NOMO-1 treated with dmso at 0.1 percent for 144 hours (cell line): ENCODE measurements around the gene PARN.

ENCODE experiments used
- DNase-seq: peaks from one replicate; lab custom pipeline; 2025; ENCODE audit not compliant: unreplicated experiment; lab: John Stamatoyannopoulos, UW

The PARN gene

GRCh38 chr16:14501331-14502255, 128.5 kb downstream of the PARN start:
- no peak for DNase-seq

DNA sequence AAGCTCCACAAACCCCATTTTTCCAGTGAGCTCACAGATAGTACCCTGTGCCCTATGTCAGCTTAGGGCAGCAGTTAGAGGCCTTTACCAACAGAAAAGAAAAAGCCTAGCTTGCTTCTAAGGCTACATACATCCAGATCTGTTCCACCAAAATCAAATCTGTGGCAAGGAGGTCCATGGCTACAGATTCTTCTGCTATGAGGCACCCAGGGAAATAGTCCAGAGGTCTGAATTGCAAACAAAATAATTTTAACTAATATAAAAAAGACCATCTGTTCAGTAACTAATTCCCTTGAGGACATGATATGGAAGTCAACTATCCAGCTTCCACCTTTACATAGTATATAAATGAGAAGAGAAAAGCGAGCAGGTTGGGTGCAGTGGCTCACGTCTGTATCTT, 129.3 kb downstream of the PARN start:
- no peak for DNase-seq

DNA sequence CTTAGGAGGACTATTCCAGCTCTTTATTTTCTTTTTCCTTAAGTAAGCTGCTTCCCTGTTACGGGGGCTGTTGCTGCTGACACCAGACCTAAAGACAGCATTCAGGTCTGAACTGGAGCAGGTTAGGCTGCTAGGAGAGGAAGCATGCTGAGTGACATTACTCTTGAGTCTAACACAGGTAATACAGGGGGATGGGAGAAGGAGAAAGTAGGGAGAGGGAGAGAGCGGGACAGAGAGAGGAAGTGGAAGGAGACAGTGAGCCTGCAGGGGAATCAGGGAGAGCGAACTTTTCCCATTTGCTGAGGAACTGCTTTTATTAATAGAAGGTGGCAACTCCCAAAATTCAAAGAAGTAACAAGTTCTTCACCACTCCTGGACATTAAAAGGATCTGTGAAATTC, 130.9 kb downstream of the PARN start:
- DNase-seq, result no peak

DNA sequence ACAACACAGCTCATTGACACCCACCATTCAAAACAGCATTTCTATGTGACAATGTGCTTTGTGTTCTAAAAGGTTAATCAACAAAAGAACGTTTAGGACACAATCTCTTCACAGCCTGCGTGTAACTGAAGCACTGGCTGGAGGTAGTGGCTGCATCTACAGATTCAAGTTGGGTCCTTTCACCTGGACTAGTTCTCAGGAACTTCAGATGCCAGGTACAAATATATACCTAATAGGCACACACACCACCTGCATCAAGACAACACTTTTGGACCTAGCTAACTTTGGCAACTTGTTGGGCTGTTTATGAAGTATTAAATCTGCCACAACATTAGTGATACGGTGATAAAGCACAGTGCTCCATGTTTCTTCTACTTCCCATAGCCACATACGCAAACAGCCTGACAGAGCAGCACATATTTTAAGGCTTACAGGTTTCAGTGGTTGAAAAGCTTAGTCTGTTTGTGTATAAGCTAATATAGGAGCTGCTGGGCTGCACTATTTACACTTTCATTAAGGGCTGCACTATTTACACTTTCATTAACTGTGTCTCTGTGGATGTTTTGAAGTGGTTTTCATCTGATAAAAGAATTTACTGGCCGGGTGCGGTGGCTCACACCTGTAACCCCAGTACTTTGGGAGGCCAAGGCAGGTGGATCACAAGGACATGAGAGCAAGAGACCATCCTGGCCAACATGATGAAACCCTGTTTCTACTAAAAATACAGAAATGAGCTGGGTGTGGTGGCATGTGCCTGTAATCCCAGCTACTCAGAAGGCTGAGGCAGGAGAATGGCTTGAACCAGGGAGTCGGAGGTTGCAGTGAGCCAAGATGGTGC, 132.6 kb downstream of the PARN start:
- no peak for DNase-seq

DNA sequence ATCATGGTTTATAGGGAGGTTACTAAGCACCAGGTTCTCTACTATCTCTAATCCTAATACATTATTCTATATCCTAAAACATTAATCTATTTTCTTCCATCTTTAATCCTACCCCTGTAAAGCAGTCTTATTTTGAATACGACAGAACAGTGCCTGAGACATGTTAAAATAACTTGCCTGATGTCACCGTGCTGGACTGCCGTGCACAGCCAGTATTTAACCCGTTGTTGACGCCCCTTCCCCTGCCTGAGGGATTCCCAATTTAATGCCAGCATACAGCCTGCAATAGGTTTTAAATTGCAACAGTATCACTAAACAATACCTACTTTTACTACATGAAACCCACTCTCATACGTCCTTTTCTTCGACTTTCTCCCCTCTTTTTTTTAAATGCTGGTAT, 133.3 kb downstream of the PARN start:
- no peak for DNase-seq

- no peak for DNase-seq
Observed at GRCh38 chr16:14496047-14496770, 133.9 kb downstream of the PARN start.

DNA sequence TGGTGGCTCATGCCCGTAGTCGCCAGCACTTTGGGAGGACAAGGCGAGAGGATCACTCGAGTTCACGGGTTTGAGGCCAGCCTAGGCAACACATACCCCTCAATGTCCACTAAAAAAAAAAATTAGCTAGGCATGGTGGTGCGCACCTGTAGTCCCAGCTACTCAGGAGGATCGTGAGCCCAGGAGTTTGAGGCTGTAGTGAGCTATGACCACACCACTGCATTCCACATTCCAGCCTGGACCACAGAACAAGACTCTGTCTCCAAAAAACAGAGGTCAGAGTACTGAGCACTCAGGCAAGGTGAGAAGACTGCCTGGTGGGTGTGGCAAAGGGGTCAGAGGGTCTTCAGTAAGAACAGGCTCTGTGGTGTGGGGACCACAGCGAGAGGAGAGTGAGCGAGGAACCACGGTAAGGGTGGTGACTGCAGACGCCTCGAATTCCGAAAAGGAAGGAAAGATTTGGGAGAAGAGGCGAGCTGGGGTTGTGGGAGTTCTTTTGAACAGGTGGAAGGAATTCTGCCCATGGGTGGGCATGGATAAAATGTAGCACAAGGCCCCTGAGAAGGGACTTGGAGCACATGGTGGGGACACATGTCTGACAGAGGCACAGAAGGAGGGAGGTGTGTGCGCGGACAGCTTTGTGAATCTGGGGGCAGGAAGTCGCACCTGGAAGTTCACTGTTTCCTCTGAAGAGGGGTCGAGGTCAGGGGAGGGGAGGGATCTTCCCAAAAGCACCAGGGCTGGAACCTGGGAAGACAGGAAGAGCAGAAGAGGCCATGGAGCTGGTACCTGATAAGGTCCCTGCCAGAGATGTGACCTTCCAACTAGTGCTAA, 134.6 kb downstream of the PARN start:
- DNase-seq, result no peak

DNA sequence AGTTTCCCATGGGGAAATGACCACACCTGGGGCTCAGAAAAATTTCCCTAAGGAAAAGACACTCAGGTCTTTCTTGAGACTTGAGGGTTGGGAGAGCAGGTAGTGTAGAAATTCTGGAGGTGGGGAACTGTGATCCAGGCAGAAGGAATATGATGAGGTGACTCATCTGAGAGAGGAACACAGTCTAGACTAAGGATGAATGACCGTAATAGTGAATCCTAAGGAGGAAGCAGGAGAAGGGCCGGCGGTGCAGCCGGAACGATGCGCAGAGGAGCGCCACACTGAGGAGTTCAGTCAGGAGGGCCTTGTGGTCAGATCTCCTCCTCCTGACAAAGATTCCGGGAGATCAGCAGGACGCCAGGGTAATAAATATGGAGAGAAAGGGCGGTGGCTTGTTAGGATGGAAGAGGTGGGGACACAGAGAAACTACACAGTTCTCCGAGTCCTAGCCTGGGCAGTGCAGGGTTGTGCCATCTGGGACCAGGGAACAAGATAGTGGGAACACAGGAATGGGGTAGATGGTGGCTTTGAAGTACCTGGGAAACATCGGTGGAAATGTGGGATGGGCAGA, 135.6 kb downstream of the PARN start:
- no peak for DNase-seq

DNA sequence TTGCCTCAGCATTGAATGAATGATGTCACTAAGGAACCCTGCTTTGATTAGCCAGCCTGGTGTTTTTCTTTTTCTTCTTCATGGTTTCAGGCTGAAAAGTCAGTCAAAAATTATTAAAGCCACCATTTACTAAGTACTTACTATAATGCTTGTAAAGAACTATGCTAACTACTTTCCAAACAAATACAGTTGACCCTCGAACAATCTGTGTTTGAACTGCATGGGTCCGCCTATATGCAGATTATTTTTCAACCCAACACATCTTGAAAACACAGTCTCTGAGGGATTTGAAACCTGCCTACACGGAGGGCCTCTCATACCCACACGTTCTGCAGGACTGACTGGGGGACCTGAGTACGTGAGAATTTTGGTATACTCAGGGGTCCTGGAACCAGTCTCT, 136.3 kb downstream of the PARN start:
- DNase-seq, result no peak

DNA sequence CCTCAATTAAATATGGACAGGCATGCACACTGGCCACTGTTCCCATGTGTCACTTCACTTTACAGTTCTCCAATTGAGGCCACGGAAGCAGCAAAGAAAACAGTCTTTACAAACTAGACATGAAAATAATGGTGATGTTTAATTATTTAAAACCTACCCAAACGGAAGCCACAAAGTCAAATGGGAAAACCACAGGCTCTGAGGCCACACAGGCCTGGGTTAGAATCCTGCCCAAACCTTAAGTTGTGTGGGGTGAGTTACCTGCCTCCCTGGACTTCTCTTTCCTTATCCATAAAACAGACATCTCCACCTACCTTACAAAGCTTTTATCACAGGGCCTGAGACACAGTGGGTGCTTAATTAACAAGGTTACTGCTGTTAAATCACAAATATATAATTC, 137.4 kb downstream of the PARN start:
- no peak for DNase-seq

- DNase-seq, result no peak
Observed at GRCh38 chr16:14491861-14492529, 138.1 kb downstream of the PARN start.

DNA sequence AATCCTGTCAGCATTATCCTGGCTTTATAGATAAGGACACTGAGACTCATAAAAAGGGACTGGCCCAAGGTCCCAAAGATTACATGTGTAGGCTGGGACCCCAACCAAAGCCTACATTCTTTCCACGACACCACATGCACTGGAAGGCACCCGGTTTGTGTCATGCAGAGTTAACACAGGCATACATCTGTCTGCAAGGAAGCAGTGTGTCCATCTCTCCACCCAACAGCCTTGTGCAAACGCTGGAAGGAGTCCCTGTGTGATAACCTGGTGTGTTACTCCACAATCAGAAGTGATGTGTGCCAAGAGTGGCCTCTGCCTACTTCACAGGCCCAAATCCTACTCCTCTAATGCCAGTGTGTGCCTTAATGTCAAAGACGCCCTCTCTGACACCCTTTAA, 139.8 kb downstream of the PARN start:
- DNase-seq, result no peak

DNA sequence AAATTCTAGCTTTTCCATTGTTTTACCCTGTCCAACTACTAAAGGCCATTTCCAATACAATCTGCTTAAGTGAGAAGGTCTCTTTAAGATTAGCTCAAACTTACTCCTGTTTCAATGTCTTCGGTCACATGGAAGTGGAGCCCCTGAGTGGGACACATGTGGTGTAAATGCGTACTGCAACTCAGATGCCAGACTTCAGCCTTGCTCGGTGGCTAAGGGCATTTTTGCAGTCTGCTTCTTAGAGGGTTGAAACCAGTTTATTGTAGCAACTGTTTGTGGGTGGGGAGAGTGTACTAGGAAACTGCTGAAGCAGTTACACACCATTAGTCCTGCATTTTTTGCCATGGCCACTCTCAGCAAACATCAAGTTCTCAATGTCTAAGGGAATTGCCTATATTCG, 140.6 kb downstream of the PARN start:
- DNase-seq, result no peak

GRCh38 chr16:14487579-14487978, 142.5 kb downstream of the PARN start:
- no peak for DNase-seq

DNA sequence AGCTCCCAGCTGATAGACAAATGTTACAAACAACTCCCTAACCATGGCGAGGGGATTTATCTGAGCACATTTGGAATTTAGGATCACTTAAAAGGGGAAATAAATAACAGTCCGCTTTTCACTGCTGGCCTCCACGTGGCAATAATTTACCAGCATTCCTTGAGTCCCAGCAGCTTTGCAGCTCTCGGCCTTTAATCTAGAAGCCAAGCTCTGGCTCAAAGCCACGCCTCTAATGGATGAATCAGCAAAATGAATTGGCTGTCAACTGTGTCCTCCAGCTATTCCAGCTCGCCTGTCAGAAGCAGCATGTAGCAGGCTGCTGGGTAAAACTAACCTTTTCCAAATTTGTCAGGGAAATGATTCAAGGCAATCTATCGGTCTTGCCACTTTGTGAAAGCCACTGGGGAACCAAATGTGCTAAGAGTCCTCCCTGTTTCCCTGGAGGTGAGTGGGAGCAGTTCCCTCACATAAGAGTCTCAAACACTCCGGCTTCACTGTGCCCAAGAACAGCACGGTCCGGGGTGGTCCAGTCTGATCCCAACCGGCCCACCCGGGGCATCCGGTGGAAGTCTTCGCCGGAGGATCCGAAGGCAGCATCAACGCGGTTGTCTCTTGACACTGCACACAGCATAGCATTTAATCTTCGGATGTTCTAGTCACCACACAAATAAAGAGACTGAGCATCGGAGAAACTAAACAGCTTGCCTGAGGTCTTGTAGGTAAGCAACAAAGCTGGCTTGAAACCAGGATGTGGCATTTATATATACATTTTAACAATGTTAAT, 143.3 kb downstream of the PARN start:
- no peak for DNase-seq

- DNase-seq, result no peak
Observed at GRCh38 chr16:14485811-14486519, 144.1 kb downstream of the PARN start.

DNA sequence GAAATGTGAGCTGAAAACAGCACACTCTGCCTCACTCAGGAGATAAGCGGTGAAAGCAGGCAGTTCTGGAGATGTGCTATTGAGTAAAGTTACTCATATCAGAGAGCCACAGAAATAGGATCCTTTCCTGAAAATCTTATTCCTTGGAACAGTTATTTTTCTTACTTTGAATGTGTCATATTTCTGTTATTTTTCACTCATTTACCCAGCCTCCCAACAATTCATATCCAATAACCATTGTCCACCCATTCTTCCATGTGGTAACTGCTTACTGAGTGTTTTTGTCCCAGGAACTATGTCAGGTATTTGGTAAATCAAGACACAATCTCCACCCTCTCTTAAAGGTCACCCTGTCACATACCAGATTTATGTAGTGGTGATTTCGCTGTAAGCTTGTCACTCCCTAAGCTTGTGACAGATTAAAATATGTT, 144.9 kb downstream of the PARN start:
- DNase-seq, result no peak

DNA sequence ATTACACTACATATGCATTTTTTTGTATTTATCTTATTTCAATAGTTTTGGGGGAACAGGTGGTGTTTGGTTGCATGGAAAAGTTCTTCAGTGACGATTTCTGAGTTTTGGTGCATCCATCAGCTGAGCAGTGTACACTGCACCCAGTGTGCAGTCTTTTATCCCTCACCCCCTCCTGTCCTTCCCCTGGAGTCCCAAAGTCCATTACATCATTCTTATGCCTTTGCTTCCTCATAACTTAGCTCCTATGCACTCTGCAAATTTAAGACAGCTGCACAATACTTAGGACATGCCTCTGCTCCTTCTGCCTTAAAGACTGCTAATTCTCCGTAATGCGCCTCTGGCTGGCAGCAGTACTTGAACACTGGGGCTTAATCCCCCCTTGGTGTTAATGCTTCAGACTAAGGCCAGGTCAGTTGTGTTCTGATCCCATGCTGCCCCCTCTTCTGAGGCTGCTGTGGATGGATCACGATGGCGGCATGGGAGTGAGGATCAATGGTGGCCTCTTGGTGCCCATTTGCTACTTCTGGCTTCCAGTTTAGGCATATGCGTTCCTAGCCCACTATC, 146.2 kb downstream of the PARN start:
- no peak for DNase-seq
